HG03139 (cell line): ENCODE data around the gene SDK1.

ENCODE experiments used
- ATAC-seq: cut with Tn5 transposase; IDR thresholded peaks from one replicate; pipeline ENCODE4 v1.9.1; 2021; ENCODE audit not compliant: unreplicated experiment

SDK1 gene

DNA sequence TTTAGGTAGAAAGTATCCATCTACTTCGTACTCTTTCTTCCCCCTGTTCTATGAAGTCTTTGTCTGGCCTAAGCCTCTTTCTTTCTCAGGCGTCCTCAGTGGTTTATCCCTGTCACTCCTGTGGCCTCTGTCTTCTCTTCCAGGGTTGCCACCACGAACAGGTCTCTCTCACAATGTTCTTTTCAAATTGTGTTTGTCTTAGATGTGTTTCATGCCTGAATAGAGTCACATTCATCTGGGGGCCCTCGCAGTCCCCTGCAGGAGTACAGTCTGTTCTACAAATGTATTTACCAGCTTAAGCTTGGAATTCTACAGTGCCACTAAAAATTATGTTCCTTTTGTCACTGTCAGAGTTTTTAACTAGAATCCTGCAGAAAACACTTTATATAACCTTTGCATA, 700.7 kb downstream of the SDK1 start:
- ATAC-seq: no peak

DNA sequence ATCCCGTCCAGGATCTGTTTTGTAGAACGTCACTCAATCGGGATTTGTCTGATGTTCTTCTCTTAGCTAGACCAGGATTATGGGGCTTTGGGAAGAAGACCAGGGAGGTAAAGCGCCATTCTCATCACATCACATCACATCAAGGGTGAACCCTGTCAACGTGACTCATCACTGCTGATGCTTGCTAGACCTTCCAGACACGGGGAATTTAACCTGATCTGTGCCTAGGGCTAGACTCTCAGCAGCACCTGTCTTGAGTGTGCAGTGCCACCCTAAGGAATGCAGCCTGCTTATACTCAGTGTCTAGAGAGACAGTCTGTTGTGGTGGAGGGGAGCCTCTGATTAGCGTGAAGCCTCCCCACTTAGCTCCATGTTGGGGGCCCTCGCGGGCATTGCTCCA, 702.5 kb downstream of the SDK1 start:
- ATAC-seq: no peak

DNA sequence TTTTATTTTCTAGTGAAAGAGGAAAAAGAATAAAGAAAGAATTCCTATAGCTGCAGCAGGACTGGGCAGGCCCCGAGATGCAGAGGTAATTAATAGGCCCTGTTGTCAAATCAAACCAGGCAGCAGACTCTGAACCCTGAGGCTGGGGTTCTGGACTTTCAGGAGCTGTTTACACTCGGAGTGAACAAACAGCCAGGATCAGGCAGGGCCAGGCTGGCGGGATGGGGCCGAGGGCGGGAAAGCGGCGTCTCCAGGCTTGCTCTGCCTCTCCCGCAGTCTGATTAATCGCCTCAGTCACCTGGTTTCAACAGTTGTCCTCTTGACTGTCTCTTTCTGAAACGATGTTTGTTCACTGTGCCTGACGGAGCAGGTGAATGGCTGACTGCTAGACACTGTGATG, 705.6 kb downstream of the SDK1 start:
- ATAC-seq: no peak

DNA sequence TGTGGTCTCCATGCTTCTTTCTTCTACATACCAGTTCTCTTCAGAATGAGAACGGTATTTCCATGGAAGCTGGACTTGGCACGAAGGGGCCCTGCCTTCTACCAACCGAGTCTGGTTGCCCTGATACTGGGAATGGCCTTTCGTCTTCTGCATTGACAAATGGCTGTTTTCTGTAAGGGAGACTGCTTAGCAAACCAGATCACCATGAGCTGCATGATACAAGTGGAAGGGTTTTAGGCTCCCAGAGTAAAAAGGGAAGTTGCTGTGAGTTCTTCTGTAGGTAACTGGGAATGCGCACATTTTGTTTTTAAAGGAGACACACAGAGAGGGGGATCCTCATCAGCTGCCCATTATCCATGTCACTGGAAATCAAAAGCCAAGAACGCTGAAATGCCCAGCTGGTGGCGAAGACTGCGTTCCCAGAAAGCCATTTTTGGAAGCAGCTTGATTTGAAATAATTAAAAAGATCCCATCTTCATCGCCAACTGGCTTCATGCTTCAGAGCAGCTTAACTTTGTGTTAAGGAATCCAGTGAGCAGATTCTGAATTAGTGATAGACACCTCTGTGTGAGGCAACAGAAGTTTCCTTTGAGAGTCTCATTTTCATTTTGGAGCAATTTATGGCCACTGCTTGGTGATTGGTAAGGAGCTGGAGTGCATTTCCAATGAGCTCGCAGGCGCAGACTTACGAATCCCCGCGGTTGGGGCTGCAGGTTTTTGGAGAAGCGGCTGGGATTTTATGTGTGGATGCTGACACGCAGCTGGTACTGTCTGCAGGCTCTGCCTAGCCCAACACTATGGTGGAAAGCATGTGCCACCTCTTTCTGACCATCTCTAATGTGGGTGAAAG, 708.4 kb downstream of the SDK1 start:
- ATAC-seq: no peak

DNA sequence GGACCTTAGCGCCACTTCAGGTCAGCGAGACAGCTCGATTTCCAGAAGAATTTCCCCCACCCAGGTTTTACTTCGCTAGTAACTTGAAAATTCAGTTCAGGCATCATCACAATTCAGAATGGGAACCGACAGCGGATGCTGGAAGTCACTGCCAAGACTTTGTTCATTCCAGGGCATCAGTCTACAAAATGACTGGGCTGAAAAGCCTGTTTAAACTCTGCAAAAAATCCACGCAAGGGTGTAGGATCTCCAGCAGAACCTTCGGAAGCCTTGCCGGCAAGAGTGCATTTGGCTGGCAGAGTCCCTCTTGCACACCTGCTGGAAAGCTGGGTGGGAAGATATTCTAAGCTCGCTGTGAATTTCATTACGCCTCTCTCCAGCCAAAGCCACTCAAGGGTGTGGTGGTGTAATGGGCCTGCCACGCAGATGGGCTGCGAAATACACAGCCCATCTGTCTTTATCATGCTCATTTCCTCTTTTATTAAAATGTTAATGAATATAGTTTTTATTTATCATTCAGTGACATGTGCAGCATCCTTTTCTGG, 709.1 kb downstream of the SDK1 start:
- no peak for ATAC-seq

DNA sequence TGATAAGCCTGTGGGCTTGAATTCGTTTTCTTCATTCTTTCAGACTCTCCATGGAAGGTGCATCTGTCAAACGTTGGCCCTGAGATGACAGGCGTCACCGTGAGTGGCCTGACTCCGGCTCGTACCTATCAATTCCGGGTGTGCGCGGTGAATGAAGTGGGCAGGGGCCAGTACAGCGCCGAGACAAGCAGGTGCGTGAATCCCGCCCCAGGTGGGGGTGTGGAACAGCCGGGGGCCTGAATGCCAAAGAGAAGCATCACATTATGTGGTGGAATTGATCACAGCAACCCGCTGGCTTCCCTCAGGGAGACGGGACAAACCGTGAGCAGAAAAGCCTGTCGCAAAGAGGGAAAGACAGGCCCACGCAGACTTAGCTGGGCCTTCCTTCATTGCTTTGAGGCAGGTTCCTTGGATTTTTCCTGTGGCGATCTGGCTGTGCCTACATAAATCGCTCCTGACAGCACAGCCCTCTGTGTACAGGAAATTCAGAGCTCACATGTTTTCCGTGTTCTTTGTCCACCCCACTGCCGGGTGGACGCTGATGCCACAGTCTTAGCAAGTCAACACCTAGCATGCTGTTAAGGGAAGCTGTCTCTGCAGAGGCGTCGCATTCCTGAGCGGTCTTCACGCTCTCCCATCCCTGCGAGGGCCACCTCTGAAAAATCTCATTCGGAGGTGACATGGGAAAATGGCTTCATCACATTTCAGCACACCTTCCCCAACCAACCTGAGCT, 710.0 kb downstream of the SDK1 start:
- no peak for ATAC-seq

DNA sequence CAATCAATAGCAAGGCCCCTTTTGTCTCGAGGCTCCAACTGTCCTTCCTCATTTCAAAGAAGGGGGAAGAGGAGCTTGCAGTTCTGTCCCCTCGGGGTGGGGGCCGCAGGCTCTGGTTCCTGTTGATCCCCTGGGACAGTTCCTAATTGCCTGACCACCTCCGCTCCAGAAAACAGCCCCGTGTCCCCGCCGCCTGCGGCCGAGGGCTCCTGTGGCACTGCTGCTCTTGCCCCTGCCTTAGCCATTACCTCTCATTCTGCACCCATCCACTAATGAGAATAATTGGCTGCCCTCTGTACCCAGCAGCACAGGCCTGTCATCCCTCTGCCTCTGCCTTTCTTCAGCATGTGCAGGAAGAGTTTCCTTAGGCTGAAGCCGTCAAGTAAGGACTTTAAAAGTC, 712.7 kb downstream of the SDK1 start:
- no peak for ATAC-seq

DNA sequence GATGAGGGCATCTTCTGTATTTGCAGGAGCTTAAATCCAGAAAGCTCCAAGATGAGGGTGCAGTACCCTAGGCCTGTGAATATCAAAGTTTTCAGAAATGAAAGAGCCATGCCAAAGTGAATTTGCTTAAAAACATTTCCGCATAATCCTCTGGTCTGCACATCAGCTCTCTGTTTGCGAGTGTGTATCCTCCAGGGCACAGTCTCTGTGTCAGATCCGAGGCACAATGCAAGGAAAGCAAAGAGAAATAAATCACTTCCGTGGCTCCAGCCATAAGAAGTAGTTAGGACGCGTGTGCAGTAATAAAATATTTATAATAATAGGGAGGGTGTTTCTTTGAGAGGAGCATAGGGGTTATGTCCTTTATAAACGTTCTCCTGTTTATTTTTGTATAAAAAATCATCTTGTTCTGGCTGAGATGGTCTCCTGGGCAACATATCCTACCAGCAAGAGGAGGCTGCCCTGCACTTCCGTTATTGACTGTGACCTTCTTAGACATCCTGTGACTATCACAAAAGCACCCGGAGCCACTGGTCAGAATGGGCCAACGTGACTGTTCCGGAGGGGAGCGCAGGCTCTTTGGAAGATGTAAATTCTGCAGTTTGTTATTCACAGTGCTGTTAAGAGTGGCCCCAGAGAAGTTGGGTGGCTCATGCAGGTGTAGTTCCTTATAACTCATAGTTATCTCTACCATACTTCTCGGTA, 713.4 kb downstream of the SDK1 start:
- no peak for ATAC-seq

DNA sequence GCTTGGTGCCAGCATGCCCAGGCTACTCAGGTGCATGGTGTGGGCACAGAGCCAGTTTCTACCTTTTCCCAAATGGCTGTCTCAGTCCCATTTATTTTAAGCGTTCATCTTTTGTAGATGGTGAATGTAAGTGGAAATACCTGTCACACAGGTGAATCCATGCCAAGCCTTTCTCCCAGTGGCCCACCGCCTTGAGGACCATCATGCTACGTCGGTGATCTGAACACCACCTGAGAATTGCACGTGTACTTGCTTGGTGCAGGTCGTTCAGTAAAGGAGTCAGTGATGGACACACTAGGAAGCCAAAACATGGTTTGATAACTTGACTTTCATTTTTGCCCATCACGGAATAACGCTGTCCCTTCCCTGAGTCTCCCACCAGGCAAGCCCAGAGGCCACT, 714.3 kb downstream of the SDK1 start:
- no peak for ATAC-seq

DNA sequence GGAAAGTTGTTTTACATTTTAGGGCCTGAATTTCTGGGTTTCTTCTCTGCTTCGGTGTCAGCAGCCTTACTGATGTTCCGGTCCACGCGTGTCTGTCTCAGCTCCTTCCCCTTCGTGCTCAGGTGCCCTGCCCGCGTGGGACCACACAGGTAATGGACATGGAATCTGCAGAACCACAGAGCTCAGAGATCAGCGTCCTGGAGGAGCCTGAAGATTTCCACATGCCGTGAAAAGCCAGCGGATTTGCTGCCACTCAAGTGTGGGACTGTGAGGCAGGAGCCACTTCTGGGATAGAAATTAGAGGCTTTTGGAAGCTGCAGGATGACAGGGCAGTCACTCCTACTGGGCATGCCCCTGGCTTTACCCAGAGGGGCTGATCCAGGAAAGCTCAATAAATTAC, 714.9 kb downstream of the SDK1 start:
- ATAC-seq: no peak

DNA sequence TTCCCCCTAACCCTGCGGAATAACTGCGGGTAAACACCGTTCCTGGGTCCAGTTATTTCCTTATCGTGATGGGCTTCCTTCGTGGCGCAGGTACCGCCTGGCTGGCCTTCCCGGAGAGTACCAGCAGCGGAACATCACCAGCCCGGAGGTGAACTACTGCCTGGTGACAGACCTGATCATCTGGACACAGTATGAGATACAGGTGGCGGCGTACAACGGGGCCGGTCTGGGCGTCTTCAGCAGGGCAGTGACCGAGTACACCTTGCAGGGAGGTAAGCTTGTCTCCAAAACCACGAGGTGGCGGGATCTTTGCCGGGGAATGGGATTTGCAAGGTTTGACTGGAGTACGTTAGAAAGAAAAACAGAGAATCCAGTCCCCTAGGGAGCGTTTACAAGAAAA, 716.0 kb downstream of the SDK1 start:
- ATAC-seq: no peak

DNA sequence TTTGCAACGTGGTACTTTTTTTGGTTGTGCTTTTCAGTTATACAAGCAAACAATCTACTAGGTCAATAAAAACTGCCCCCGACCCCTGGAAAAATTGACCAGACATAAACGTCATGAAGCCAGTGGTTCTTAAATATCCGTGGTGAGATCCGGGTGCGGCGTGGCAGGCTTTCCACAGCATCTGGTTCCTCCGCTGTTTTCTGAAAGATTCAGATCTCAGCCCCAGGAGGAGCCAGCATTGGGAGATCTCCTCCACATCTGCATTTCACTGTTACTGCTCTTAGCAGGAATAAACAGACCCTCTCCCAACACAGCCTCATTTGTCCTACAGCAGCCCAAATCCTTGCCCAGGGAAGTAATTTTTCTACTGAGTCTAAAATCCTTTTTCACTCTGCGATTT, 716.7 kb downstream of the SDK1 start:
- no peak for ATAC-seq

DNA sequence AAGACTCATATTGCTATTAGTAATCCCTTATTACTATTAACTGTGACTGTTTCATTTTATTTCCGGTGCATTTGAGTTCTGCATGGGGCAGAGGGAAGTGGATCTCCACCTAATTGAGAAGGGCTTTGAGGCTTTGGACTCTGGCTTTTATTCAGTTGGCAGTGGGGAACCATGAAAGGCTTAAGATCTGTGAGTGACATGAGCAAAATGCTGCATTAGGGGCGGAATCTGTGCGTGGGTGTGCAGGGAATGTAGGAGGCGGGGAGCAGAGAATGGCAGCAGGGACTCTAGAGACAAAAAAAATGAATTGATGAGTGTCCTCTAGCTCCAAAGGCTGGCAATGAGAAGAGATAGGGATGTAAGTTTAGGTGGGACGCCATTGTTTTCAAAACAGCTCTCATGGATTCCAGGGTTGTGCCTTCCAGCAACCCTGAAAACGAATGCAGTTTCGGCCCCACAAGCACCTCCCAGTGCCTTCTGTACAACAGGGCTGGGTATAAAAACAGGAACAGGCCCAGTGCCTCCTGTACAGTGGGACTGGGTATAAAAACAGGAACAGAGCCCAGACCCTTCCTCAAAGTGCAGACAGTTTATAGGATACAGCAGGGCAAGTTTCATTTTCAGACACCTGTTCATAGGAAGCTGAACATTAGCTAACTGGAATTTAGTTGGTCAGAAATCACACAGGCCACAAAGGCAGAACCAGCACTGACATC, 717.7 kb downstream of the SDK1 start:
- no peak for ATAC-seq

DNA sequence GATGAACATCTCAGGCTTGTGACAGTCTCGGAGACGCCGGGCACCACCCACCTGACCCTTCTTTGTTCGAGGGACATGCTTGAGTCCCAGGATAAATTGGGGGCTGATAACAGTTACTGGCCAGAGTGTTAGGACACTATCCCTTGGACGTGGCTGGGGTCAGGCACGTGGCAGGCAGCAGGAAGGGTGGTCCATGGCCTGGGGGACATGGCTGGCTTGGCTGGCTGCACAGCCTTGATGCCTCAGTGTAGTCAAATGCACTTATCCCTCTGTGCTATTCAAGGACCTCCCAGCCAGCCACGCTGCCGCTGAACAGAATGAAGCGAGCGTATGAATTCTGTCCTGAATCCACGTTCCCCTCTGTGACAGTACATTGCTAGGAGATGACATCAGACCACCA, 719.0 kb downstream of the SDK1 start:
- no peak for ATAC-seq

DNA sequence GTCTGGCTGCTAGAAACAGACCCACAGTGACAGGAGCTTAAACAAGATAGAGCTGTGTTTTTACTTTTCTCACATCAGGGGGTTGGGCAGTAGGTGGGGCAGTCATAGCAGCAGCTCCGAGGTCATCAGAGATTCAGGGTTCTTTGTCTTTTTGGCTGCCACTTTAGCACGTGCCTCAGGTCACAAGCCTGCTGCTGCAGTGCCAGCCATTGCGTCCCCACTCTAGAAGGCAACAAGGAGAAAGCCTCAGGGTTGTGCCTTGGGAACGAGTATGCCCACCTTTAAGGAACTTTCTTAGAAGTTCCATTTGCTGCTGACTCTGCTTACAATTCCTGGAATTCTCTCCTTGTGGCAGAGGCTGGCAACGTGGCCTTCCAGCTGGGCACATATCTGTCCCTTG, 720.4 kb downstream of the SDK1 start:
- ATAC-seq: no peak

DNA sequence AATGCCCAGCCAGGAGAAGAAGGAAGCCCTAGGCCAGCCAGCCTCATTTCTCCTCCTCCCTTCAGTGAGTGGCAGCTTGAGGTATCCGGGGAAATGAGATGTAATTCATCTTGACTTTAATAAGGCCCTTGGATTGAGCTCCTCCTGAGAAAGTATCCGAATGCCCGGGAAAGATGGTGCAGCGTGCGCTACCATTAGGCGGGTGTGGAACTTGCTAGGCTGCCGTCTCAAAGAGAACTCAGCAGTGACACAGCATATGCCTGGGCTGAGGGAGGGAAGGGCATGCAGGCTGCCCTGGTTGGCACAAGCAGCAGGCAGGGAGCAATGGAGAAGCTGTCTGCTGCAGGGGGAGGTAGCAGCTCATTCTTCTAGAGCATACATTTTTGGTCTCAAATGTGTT, 721.2 kb downstream of the SDK1 start:
- ATAC-seq: no peak

DNA sequence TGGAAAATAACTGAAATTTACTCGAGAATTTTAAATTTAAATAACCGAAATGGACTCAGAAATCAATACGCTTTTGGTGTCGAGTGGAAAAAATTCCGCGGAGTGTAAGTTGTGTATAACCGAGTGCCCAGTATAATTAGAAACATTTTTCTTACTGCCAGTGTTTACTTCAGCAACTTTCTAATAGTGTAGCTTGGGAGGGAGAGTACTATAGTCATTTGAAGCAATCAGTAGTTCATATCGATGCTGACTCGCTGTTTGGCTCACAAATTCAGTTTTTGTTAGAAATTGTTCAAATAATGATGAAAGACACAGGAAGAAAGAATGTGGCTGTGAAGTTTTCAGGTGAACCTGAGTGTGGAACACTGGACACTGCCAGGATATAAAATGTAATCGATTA, 722.5 kb downstream of the SDK1 start:
- no peak for ATAC-seq

DNA sequence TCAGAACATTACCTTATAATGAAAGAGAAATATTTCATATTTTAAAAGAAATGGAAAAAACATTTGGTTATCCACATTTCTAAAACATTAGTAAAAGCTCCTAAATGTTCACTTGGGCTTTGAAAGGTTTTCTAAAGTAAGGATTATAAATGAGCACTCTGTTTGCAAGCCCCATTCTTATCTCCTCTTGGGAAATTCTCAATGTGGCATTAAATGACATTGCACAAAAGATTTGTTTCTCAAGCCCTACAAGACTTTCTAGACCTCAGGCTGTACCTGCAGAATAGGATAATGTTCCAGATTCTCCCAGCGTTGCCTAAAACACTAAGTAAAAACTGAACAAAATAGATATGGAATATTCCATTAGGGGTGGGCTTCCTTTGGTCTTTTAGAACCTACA, 723.1 kb downstream of the SDK1 start:
- ATAC-seq: no peak

DNA sequence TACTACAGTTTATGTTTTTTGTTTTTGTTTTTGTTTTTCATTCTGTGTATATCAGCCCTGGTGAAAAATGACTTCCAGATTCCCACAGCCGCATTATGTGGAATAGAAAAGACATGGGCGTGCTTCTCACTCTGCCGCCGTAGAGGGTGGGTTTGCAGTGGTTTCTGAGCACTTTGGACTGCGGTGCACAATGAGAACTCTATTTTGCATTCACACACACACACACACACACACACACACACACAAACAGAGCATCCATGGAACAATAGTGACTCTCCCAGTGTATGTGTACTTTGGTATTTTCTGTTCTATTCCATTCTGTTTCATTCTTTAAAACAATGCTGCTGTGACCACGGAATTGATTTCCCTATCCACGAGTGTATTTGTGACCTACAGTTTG, 723.8 kb downstream of the SDK1 start:
- ATAC-seq: no peak

DNA sequence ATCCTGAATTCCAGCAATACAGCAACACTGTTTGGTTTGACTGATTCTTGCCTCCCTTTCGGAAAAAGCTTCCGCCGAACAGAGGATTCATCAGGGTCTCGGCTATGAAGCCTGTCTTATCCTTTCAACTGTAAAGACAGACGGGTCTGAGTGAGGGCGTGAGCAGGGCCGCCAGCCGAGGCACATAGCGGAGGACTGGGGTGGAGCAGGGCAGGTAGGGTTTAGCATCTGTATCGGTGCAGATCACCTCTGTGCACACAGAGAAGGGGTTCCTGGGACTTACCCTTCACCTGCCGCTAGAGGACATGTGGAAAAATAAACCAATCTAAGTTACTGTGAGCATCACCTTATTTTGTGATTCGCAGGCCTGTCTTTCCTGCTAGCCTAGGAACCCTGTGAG, 724.2 kb downstream of the SDK1 start:
- ATAC-seq: no peak
